DMS79 (cell line): ENCODE results near the gene CNOT8.
"Not testable (repeated sequence)": the region's sequence is repeated elsewhere in the genome, so short reads cannot be mapped to it uniquely, and the experiment has no call there.

ENCODE experiments used
- DNase-seq: peaks from one replicate; lab custom pipeline; 2025; lab: John Stamatoyannopoulos, UW

The CNOT8 gene

DNA sequence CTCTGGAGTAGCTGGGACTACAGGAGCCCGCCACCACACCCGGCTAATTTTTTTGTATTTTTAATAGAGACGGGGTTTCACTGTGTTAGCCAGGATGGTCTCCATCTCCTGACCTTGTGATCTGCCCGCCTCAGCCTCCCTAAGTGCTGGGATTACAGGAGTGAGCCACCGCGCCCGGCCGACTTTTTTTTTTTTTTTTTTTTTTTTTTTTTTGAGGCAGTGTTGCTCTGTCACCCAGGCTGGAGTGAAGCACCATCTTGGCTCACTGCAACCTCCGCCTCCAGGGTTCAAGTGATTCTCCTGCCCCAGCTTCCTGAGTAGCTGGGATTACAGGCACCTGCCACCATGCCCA is 22.8 kb upstream of the CNOT8 start:
- DNase-seq, result not testable (repeated sequence)

- no peak for DNase-seq
These were observed 22.2 kb upstream of the CNOT8 start for GRCh38 chr5:154836225-154836624.

DNA sequence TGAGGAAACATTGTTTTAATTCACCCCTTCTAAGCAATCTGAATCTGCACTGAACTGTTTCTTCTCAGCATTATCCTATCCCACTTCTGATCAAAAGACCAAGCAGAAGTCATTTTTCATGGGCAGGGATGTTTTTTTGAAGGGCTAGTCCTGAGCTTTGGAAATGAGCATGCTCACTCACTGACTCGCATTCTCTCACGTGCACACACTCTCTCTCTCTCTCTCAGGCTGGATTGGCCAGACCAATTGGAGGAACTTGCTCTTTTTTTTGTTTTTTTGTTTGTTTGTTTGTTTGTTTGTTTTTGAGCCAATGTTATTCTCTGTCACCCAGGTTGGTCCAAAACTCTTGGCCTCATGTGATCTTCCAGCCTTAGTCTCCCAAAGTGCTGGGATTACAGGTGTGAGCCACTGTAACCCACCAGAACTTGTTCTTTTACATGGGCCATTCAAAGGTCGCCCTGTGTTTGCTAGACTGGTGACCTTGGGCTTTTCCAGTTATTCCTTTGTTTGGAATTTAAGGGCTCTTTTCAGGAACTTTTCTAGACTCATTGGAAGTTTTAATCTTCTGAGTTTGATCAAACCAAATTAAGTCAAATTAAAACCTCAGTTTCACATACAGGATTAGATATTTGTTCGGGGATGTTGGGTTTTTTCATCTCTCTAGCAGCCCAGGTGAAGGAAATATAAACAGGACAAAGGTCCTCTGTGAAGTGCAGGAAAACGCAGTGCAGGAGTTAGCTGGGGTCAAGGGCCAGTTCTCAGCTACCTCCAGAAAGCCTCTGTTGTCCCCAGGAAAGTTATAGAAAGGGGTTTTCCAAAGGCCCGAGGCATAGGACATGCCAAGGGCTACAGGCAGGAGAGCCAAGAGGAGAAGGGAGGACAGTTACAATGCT is 21.2 kb upstream of the CNOT8 start:
- DNase-seq, result no peak

DNA sequence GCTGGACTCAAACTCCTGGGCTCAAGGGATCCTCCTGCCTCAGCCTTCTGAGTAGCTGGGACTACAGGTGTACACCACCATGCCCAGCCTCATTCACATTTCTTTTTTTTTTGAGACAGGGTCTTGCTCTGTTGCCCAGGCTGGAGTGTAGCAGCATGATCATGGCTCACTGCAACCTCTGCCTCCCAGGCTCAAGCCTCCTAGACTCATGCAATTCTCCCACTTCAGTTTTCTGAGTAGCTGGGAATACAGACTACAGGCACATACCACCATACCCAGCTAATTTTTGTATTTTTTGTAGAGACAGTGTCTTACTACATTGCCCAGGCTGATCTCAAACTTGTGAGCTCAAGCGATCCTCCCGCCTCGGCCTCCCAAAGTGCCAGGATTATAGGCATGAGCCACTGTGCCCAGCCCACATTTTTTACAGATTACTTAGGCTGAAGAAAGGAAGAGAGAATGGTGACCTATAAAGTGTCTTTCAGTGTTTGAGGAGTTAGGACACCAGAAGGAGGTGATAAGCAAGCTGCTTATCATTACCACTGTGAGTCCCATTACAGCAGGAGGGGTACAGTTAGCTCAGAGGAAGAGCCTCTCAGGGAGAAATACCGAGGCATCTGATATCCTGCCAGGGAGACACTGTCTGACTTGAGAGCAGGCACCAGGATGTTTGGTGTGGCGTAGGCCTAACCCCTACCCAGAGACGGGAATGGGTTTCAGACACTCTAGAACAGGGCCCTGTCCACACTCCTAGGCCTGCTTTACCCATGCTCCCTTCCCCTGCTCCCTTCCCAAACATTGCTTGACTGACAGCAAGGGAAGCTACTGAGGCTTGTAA is 17.8 kb upstream of the CNOT8 start:
- no peak for DNase-seq

DNA sequence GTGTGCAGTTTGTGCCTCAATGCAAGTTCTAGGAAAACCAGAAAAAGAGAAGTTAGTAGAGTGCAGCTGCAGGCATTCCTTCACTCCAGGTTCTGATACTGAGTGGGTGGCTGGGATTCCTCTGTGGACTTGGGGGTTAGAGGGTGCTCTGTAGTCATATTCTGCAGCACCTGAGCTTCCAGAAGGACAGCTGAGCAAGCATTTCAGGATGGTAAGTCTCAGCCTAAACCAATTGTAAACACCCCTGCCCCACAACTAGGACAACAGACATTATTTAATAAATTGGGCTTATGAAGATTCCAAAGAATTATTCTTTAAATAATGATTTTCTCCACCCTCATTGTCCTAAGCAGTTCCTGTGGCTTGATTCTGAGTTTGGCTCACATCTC is 17.2 kb upstream of the CNOT8 start:
- DNase-seq, result no peak

DNA sequence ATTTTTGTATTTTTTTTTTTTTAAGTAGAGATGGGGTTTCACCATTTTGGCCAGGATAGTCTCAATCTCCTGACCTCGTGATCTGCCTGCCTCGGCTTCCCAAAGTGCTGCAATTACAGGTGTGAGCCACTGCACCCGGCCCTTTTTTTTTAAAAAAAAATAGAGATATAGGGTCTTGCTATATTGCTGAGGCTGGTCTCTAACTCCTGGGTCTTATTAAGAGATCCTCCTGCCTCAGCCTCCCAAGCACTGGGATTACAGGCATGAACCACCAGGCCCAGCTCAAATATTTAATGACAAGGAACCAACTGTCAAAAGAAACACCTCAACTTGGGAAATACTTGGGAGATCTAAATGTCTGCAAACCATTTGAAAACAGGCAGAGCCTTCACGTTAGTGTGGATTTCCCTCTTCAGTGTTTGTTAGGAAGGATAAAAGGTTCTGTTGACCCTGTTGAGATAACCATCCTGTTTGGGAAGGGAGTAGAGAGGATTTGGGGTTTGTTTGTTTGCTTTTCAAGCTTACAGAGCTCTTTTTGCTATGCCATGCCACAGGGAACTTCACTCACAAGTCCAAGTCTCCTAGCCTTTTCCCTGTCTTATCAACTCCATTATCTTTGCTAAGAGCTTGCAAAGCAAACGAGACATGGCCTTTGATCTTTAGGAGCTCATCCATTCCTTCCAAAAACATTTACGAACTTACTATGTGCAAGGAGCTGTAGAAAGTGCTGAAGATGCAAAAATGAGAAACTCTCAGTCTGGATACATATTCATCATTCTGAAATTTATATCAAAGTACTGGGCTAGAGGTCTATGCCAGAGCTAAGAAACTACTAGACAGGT is 15.5 kb upstream of the CNOT8 start:
- no peak for DNase-seq

DNA sequence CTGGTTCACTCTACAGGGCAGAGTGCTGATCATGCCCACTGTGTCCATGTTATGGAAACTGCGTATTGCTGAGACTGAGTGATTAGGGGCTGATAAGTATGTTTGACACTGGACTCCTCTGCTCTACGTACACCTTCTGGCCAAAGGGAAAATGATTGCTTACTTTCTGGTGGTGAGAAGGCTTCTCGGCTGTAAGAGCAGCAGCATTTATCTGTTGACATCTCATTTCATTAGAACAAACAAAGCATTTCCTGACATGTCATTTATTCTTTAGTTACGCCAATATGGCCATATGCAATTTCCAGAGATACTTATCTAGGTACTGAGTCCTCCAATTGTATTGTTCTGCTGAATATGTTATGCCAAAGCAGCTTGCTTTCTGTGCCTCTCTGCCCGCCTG is 13.6 kb upstream of the CNOT8 start:
- DNase-seq, result no peak

DNA sequence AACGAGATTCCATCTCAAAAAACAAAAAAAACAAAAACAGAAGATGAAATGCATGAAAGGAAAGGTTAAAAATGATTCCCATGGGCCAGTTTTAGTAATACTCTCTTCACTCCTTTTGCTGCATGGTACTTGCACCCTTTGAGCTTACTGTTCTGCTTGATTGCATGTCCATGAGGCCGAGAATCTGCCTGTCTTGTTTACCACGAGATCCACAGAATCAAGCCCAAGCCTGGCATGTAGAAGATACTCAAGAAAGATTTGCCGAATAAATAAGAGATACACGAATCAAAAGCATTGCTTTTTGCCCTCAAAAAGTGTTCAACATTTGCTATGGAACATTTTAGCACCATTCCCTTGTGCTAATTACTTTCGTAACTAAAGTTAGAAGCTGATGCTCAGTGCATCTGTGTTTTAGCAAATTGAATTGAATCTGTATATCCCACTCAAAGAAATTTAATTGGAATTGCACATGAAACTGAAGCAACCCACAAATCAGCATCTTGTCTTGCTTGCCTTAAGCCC is 9.1 kb upstream of the CNOT8 start:
- no peak for DNase-seq

DNA sequence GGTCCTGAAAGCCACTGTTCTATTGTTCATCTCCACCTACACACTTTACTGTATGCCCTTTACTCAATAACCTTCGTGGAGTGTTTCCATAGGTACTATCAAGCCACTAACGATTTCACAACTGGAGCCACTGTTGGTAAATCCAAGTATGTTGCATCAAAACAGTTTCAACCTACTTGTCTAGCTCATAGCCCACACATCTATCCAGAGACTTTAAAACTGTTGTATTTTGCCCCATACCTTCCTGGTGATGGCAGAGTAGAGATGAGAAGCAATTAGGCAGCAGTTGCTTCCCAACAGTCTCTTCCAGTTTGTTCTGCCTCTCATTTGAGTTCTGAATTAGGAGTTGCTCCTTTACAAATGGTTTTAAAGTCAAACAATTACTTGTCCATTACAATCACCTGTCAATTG is 8.6 kb upstream of the CNOT8 start:
- DNase-seq, result no peak

DNA sequence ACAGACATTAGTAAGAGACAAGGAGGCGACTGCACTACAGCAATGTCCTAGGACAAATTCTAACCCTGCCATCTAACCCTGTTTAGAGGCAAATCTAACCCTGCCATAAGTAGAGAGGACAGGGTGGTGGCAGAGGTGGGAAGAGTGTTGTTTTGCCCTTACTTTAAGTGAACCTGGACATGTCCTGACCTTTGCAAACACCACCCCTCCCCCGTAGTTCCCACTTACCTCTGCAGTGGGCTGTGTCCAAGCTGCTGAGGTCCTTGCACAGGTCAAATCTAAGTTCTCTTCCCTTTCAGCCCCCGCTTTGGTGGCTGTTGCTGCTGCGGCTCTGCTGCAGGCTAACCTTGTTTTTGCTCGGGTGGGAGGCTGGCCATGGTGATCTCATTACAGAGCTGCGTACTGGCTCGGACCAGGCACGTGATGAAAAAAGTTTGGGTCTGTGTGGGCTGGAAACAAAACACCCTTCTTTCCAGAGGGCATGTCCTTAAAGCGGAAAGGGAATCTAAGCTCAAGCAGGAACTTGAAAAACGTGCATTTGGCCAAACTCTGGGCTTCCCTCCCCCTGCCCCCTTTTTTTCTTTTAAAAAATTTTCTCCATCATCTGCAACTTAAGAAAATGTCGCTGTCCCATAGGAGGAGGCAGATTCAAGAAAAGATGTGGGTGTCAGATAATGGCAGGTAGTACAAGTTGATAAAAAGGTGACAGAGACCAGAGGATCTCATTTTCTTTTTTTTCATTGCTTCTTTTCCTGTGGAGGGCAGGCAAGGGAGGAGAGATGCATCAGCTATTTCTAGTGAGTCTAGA is 8.0 kb upstream of the CNOT8 start, which contains the start of gene FAXDC2:
FAXDC2 (minus strand) TSS at position 349 of the 808 bp plus-strand sequence. CDS start 12,425 bp downstream, outside the sequence.
- no peak for DNase-seq

GRCh38 chr5:154851351-154851750 is 7.1 kb upstream of the CNOT8 start:
- DNase-seq, result no peak

- peak; percentile 94 for DNase-seq
These were observed 714 bp upstream of the CNOT8 start for GRCh38 chr5:154857530-154858296.

GRCh38 chr5:154858972-154859871 is 795 bp downstream of the CNOT8 start:
- DNase-seq, result no peak

DNA sequence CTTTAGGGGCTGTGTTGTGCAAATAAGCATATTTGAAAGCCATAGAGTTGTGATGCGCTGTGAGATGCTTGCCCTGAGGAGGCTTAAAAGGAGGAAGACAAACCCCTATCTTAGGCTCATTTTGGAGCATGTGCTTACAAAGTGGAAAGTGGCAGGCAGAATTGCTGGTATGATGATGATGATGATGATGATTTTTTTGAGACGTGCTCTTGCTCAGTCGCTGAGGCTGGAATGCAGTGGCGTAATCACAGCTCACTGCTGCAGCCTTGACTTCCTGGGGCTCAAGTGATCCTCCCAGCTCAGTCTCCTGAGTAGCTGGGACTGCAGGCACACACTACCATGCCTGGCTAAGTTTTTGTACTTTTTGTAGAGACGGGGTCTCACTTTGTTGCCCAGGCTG is 1.7 kb downstream of the CNOT8 start:
- DNase-seq, result no peak

- no peak for DNase-seq
These were observed 2.3 kb downstream of the CNOT8 start for GRCh38 chr5:154860765-154861164.

- DNase-seq, result no peak
These were observed 3.5 kb downstream of the CNOT8 start for GRCh38 chr5:154861946-154862345.

DNA sequence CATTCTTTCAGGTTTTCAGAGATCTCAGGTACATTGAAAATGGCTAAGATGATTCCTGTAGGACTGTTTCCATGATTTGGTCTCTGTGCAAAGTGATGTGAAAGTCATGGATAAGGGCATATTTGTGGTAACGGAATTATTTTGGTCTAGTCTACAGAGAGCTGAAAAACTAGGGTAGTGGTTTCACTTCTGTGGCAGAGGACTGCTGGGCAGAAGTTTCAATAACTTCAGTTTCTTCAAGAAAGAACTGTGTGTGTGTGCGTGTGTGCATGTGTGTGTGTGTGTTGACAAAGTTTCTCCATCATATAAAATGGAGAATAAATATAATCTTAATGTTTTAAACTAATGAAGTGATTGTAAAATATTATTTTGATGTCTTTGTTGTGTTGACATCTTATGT is 4.3 kb downstream of the CNOT8 start:
- DNase-seq, result no peak

GRCh38 chr5:154863291-154864080 is 5.1 kb downstream of the CNOT8 start:
- no peak for DNase-seq
